GM18520 (cell line): ENCODE data around the gene OXGR1.
"Not testable (repeated sequence)": the region's sequence is repeated elsewhere in the genome, so short reads cannot be mapped to it uniquely, and the experiment has no call there.

Experiments used
- ATAC-seq: cut with Tn5 transposase; IDR thresholded peaks from one replicate; pipeline ENCODE4 v1.9.1; 2021; ENCODE audit not compliant: unreplicated experiment

The OXGR1 gene

DNA sequence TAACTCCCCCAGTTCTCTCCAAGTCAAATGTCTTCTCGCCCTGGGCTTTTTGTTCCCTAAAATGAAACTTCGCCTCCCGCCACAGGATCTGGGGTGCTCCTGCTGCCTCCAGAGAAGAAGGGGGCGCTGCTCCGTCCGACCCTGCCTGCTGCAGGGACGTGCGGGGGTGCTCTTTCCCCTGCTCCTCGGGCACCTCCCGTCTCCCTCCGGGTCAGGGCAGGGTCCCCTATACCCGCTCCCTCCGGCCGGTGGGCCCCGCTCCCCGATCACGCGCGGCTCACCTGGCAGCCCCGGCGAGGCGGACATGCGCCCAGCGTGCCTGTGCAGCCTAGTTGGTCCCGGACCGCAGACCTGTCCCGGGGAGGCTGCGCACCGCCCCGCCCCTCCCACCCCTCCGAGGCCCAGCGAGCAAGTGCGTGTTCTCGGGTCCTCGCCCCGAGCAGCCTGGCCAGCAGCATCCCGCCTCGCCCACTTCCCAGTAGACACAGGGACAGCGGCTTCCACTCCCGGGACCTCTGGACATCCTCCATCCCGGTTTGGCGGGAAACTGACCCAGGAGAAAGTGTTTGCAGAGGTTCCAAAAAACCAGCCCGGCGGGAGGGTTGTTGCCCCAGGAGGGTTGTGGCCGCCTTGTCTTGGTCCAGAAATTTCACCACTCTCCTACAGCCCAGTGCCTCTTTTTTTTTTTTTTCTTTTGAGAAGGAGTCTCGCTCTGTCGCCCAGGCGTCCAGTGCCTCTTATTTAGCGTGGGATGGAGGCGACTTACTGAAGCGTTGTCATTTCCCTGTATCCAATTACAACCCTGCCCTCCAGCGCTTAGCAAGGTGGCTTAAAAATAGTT lies at the start of gene OXGR1:
Gene OXGR1, minus strand, starts transcription at position 460 of the 841 bp plus-strand sequence. CDS start 6,717 bp downstream, outside the sequence.
- no peak for ATAC-seq

DNA sequence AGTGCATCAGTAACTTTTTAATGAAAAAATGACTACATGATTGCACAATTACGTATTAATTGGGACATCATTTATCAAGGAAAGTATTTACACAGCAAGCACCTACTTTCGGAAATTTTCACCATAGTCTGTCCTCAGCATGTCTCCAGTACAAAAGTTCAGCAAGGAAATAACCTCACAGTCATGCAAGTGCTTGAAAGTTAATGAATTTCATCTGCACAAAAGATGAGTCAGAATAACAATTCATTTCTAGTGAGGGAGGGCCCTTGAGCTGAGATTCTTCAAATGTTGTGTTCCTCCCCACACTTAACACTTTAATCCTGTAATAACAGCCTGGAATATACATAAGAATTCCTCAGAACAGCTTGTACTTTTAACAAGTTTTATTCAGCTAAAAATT lies 49.0 kb upstream of the OXGR1 start:
- no peak for ATAC-seq

DNA sequence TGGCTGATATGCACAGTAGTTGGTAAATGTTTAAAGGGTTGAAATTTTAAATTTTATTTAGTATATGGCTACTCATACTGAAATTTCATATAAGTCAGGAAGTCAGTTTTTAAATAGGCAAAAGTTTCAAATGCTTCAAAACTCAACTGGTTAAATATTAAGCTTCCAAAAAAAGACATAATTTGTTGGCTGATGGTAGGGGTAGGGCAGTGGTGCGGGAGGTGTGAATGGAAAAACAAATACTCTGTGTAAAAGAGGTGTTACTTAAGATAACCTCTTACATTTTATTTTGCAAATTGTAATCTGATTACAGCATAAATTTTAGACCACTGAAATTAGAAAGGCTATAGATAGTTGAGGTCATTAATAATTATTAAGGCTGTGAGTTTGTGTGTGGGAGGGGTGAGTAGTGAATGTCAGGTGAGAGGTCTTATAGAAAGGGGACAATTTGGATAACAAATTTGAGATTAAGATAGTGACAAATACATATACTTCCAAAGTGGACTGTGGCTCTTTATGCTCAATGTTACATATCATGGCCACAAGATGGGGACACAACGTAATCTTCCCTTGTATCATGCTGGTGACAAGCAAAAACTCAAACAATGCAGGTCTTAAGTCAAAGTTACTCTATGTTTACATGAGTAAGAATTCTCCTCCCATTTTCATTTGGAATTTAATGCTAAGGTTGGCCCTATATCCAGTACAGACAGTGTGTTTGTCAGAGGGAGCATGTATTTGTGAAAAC lies 36.6 kb upstream of the OXGR1 start:
- ATAC-seq = no peak

DNA sequence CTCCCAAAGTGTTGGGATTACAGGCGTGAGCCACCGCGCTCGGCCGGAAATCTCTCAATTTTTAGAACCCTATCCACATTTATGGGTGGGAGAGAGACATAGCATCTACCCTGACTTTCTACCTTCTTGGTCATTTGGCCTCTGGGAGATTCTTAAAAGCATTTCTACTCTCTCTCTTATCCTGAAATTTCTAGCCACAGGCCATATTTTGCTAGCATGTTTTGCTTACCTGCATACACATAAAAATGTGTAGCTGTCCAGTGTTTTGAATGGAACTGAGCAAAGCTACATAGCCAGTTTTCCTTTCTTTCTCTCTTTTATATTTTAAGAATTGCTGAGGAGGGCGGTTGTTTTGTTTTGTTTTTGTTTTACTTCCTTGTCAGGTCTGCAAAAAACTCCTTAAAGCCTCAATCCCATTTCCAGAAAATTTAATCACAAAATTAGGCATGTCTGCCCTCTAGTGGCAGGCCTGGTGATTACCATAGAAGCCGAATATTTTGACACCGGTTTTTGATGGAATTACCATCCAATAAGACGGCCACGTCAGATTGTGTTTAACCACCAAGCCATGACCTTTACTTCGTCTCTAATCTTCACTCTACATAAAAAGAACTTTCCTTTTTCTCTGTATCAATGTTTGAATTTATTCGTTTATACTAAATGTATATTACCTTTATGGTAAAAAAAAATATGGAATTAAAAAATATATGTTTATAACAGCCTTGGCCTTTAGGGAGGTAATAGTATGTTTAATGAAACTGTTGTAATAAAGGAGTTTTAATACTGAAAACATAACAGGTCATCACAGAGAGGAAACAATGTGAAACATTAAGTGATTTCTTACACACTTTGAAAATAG lies 34.4 kb upstream of the OXGR1 start:
- no peak for ATAC-seq

DNA sequence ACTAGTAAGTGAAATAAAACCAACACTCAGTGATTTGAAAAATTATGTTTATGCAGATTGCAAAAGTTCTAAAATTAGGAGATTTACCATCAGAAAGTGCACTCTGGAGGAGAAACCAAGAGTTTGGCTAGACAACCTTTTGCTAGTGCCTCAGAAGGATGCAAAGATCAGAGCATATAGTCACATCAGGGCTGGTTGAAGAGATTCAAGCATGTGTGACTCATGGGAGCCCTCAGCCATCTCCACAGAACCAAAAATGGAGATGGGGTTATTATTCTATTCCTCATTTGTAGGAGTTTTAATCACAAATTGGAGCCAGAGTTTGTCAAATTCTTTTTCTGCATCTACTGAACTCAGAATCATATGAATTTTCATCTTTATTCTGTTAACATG lies 32.9 kb upstream of the OXGR1 start:
- ATAC-seq = no peak

DNA sequence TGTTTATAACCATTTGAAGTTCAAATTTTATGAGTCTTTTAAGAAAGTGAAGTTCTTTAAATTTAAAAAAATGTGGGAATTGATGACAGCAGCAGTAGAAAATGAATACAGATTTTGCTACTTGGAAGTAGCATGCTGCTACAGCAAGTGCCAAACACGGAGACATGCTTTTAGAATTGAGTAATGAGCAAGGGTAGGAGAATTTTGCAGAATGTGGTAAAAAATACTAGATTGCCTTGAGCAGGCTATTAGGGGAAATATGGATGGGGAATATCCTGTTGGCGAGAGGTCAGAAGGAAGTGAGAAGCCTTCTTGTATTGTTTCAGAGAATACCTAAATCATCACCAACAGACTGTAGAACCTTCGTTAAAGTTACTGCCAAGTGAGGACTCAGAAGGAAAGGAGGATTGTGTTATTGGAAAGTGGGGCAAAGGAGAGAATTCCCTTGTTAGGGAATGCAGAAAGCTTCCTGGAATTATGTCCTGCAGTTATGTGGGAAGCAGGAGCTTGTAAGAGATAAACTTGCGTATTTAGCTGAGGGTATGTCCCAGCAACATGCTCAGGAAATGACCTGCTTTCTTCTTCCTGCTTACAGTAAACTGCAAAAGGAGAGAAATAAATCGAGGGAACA lies 32.4 kb upstream of the OXGR1 start:
- ATAC-seq = no peak

DNA sequence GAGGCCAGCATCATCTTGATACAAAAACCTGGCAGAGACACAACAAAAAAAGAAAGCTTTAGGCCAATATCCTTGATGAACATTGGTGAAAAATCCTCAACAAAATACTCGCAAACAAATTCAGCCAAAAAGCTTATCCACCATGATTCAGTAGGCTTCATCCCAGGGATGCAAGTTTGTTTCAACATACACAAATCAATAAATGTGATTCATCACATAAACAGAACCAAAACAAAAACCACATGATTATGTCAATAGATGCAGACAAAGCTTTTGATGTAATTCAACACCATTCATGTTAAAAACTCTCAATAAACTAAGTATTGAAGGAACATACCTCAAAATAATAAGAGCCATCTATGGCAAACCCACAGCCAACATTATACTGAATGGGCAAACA lies 29.5 kb upstream of the OXGR1 start:
- not testable (repeated sequence) for ATAC-seq

DNA sequence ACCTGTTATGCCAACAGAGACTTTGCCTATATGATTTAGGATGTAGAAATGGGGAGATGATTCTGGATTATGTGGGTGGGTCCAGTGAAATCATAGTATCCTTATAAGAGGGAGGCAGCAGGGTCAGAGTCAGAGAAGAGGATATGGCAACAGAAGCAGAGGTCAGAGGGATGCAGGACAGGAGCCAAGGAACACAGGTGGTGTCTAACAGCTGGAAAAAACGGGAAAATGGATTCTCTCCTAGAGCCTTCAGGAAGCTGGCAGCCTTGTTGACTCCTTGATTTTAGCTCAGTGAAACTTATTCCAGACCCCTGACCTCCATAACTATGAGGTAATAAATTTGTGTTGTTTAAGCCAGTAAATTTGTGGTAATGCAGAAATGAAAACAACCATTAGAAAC lies 28.8 kb upstream of the OXGR1 start:
- ATAC-seq = no peak

DNA sequence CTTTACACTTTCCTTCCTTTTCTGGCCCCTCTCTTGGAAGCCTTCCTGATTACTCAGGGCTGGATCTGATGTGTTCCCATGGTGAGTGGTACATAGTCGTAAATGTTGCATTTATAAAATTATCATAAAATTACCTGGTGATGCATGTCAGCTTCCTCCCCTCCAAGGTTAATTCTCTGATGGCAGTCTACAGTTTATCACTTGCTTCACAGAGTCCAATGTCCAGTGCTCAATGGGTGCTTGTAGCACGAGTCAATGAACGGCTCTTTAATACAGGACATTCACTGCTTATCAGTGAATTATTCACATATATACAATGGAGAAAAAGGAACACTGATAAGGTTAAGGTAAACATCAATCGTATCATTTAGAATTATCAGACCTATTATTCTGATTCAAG lies 27.0 kb upstream of the OXGR1 start:
- no peak for ATAC-seq

DNA sequence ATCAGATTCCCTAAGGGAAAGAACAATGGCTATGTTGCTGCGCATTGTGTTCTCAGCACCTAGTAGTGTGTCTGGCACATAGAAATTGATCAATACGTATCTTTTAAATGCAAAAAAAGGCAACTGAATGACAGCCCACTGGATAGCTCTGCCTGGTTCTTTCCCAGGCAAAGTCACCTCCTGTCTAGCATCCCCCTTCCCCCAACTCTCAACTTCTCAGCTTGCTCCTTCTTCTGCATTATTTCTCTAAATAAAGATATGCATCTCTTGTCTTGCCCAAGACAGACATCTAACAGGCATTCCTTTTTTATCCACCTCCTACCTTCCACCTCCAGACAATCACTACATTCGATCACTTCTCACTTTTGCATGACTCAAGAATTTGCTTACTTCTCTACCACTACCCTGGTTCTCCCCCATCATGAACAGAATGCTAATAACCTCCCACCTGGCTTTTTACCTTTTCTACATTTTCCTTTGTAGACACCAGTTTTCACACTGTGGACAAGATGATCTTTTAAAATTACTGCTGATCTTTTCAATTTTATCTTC lies 26.5 kb upstream of the OXGR1 start:
- ATAC-seq = no peak

DNA sequence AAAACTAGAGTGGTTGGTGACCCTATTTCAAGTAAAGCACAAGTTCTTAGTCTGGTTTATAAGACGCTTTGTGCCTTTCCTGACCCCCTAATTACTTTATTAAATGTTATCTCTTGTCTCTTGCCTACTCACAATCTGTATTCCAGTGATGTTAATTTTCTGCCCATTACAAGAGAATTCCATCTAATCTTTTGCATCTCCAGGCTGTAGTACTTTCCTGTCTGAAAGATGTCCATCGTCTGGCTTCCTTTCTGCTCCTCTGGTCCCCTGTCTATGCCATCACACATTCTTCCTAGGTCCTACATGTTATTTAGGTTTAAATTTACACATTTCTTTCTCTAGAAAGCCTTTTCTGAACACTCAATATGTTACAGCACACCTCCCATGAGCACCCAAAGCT lies 25.9 kb upstream of the OXGR1 start:
- no peak for ATAC-seq

DNA sequence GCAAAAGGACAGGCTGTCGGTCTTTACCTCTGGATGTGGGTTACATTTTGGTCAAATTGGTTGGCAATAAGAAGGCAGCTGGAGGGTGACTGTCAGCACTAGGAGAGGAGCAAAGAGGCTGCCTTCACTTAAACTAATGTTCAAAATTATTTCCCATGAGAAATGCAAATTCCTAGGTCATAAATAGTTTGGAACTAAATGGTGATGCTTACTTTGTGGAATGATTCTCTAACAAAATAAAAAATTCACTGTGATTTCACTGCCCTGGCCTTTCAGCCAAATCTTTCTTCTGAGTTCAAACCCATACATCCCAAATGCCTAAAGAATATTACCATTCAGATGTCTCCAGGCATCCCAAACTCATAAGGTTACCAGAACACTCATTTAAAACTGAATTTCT lies 25.0 kb upstream of the OXGR1 start:
- no peak for ATAC-seq

DNA sequence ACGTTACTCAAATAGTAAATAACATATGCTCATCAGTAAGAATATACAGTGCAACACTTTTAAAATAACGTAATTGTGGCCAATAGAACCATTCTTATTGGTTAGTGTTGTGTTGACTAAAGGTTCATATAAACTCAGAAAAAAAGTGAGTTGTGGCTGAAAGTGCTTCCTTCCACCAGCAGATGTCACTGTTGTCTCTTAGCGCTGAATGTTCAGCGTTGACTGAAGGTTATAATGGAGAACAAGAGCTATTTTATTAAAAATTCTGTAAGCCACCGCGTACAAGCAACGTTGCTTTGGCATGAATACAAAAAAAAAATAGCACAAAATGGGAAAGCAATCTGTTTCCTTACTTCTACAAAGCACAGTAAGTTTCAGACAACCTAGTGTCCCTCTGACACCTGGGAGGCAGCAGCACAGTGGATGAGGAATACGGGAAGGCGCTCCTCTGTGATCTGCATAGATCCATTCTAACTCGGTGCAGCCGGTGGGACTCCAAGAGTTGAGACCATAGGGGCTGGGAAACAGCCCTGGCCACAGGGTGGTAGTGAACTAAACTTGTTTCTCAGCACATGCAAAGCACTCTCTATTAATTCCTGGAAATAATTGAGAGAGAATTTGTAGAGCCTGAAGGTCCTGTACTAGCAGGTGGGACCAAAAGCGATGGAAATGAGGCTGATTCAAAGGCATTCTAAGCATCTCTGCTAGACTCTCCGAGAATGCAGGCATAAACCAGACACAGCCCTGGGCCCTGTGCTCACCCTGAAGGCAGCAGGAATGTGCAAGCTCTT lies 23.9 kb upstream of the OXGR1 start:
- ATAC-seq = peak; percentile 87

DNA sequence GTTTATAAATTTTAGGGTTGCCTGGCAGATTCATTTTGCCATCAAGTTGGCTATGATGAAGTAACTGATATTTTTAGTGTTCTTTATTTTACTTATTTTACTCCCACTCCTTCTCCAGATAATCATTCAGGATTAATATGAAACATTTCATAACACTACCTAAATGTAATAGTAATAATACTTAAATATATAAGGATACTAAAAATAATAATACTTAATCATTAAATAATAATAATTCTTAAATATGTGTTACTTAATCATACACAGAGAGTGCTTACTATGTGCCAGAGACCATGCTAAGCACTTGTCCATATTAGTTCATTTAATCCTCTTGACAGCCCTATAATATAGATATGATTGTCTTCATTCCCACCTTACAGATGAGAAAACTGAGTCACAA lies 23.0 kb upstream of the OXGR1 start:
- no peak for ATAC-seq

DNA sequence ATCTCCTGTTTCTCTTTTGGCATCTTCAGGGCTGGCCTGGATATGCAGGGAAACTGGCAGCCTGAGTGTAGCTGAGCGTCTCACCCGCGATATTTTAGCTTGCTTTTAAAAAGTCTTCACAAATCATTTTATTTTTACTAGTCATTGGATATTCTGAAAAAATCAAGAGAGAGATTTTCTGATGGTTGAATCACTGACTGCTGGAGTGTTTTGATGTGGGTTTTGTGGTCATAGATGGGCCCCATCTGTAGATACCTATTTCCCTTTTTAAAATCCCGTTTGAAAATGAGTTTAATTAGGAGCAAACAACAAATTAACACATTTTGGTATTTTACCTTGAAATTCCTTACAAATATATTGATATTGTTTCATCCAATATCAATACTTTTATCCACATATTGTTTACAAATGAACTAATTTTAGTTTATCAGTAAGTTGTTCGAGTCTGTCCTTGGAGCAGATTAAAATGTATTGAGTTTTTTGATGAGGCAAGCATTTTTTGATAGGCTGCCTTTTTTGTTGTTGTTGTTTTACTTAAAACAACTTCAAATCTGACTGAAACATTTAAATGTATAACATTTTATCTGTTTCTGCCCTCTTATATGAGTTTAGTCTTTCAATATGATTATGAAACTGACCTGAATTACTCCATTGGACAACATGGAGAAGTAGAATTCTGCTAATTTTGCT lies 21.5 kb upstream of the OXGR1 start:
- no peak for ATAC-seq

DNA sequence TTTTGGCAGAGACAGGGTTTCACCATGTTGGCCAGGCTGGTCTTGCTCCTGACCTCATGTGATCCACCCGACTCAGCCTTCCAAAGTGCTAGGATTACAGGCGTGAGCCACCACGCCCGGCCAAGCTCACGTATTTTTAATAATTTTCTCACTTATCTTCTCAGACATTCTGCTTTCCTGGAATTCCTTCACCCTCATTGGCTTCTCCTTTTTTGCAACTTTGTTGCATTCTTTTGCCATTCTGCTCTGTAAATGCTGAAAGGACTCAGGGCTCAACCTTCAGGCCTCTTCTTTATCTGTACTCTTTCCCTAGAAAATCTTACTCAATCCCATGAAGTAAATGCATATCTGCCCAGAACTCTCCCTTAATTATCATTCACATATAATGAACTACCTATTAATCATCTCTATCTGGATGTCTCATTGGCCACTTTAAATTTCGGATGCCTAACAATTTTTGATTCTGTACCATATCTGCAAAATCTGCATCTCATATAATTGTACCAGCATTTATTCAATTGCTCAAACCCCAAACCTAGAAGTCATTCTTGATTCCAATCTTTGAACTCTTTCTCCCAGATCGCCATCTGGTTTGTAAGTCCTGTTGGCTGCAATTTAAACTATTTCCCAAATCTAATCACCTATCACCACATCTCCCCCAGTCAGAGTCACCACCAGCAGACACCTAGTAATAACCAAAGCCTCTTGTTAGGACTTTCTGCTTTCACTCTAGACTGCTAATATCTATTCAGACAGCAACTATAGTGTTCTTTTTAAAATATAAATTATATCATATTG lies 18.2 kb upstream of the OXGR1 start:
- no peak for ATAC-seq

DNA sequence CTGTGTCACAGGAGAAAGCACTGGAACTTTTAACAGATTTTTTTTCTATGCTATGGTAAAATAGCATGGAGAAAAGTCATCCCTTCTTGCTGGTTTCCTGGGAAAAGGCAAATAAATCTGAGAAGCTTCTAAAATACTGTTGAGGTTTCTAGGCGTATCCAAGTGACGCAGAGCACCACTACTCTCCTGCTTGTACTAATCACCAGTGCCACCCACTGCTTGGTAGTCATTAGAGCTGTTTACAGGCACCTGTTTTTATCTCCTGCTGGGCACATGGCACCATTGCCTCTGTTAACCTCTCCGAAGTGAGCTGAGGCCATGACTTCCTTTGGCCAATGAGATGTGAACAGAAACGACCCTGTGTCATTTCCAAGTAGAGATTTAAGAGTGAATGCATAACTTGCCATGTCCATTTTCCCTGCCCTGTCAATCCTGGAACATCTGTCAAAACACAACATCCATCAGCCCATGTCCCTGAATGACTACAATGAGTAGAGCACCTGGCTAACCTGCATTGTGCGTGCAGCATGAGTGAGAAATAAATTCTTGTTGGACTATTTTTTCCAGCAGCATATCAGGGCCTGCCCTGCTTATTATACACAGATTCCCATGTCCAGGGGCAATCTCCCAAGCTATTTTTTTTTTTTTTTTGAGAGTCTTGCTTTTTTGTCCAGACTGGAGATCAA lies 17.3 kb upstream of the OXGR1 start:
- ATAC-seq = no peak

DNA sequence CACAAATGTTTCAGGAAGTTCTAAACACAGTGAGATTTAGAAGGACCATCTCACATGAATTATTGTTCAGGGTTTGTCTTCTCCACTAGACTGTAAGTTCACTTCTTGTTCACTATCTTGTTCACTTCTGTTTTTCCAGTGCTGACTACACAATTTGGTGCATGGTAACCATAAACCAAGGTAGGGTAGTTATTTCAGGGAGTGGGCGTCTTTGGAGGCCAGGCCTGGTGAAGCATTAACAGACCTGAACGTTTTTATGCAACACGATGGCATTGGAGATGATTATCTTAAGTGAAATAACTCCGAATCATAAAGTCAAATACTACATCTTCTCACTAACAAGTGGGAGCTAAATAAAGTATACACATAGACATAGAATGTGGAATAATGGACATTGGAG lies 14.4 kb upstream of the OXGR1 start:
- no peak for ATAC-seq
